Skin epidermis (tissue), 12 donors: ENCODE measurements around the gene HTATIP2.
A peak's percentile ranks its signal among the peaks of the same experiment; 100 is the strongest.
"Not testable (repeated sequence)": the region's sequence is repeated elsewhere in the genome, so short reads cannot be mapped to it uniquely, and the experiment has no call there.

Source experiments
- H3K27ac ChIP-seq, 21 experiments: fragments of 200-600 bp; sonication (generic) in 11 of 21; one replicate each; pipeline ENCODE4 v1.5.0; 2020; ENCODE audit warnings: mild to moderate bottlenecking in 3 of 21, inconsistent platforms in 2 of 21, moderate library complexity in 2 of 21
- H3K4me3 ChIP-seq, 7 experiments: fragments of 200-600 bp; sonication (generic) in 2 of 7; one replicate each; pipeline ENCODE4 v1.5.0; 2020; ENCODE audit warnings: inconsistent platforms in 2 of 7, mild to moderate bottlenecking in 2 of 7, moderate library complexity in 1 of 7

HTATIP2 gene

GRCh38 chr11:20368438-20368837 is 4.9 kb downstream of the HTATIP2 start:
- peak overlapping the region in 9 of 21 experiments; percentile 21 to 76 (median 64) for H3K27ac ChIP-seq
- no peak overlapping the region for H3K4me3 ChIP-seq

DNA sequence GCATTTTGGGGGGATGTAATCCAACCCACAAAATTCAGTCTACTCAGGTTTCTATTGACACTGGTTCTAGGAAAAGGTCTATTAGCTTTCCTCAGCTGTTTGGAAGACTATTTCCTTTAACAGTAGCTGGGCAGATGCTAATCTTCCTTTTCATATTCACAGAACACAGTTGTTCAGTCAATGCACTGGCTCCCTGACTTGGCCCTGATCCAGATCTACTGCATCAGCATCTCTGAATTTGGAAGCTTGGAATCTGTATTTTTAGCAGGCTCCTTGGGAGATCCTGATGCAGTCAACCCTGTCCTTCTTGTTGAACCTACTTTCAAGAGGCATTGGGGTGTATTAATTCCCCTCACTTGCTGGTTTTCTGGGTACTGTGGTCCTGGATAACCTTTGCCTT is 6.3 kb downstream of the HTATIP2 start:
- Histone ChIP-seq H3K27ac (no peak overlapping the region), H3K4me3 (no peak overlapping the region)

DNA sequence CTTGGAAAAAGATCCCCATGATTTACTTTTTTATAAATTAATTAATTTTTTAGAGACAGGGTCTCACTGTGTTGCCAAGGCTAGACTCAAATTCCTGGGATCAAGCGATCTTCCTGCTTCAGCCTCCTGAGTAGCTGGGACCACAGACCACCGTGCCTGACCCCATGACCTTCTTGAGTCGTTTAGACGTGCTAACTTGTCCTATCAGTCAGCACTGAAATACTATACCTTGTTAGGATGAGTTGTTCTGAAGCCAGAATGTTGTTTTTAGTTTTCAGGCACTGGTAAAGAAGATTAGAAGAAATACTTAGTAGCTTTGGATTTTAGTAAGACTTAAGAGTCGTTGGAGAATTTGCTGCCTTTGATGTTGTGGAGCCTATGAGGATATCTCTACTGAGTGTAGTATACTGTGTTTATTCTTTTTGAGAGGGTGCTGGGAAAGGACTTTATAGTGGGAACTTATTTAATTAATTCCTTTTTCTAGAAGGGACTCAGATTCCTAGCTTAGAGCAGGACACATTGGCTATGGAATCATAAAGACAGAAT is 8.6 kb downstream of the HTATIP2 start:
- H3K27ac ChIP-seq = no peak overlapping the region
- no peak overlapping the region for H3K4me3 ChIP-seq

GRCh38 chr11:20373147-20373546 is 9.6 kb downstream of the HTATIP2 start:
- no peak overlapping the region for H3K27ac ChIP-seq
- H3K4me3 ChIP-seq = no peak overlapping the region

GRCh38 chr11:20373568-20374209 is 10.2 kb downstream of the HTATIP2 start:
- H3K27ac ChIP-seq = no peak overlapping the region
- H3K4me3 ChIP-seq = no peak overlapping the region

GRCh38 chr11:20374741-20375300 is 11.3 kb downstream of the HTATIP2 start:
- Histone ChIP-seq H3K4me3 (no peak overlapping the region), H3K27ac (no peak overlapping the region)

DNA sequence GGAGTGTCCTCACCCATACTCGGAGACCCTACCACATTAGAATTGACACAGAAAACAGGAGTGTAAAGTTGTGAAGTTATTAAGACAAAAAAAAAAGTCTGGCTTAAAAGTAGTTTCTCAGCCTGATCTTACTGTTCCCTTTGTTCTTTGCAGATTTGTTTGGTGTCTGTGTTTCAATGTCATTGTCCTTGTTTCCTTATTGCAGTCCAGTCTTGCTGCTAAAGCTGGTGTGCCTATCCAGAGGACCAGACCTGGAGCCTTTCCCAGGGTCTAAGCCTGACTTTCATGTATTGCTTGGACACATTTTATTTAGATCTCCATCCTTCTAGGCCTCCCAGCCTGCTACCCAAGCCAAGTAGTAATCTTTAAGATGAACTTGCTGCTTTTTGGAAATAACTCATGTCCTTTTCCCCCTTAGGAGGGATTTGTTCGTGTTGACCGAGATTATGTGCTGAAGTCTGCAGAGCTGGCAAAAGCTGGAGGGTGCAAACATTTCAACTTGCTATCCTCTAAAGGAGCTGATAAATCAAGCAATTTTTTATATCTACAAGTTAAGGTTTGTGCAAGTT is 12.7 kb downstream of the HTATIP2 start:
- H3K4me3 ChIP-seq = no peak overlapping the region
- H3K27ac ChIP-seq = no peak overlapping the region

DNA sequence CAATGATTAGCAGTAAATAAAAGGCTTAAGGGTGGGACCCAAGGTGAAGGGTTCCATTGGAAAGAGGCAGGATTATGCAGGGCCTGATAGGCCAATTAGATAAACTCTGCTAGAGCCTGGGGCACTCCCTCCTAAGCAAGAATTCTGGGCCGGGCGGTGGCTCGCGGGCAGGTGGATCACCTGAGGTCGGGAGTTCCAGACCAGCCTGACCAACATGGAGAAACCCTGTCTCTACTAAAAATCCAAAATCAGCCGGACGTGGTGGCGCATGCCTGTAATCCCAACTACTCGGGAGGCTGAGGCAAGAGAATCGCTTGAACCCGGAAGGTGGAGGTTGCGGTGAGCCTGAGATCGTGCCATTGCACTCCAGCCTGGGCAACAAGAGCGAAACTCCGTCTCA is 22.5 kb downstream of the HTATIP2 start:
- not testable (repeated sequence) for H3K27ac ChIP-seq, H3K4me3 ChIP-seq

DNA sequence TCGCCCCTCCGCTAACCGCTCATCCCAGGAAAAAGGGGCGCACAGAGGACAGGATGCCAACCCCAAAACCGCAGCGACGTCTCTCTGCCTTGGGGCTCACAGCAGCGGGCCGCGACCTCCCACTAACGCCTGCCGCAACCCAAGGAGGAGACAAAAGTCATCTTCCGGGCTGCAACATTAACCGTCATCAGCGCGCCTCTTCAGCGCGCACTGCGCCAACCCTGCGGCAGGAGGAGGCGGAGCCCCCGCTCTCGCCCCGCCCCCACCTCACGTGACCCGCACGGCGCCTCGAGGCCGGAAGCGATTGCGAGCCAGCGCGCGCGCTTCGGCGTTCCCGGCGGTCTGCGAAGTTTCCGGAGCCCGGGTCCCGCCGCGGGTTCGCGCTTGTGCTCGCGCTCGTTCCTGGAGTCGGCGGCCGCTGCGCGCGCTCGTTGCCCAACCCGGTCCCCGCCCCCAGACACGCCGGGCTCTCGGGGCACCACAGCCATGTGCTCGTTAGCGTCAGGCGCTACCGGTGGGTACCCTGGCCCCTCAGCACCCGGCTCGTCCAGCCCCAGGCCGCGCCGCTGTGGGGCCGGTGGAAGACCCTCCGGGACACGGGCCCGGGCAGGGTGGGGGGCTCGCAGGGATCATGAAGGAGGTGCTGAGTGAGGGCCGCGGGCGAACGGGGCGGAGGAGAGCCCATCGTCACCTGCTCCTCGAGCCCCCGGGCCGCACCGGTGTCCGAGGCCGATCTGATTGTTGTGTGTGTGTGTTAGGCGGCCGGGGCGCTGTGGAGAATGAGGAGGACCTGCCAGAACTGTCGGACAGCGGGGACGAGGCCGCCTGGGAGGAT is 24.0 kb downstream of the HTATIP2 start, which contains the start of gene PRMT3:
PRMT3 (plus strand) TSS at position 456 of the 835 bp plus-strand sequence; CDS start at position 487, 31 bp downstream.
- Histone ChIP-seq H3K4me3 (peak within 1 kb of the TSS; percentile 67 to 97 (median 84)), H3K27ac (peak within 1 kb of the TSS; percentile 80 to 99 (median 94))

- Histone ChIP-seq H3K4me3 (peak overlapping the region; percentile 67 to 97 (median 84)), H3K27ac (peak overlapping the region; percentile 80 to 99 (median 94))
These were observed 24.9 kb downstream of the HTATIP2 start for GRCh38 chr11:20388096-20389055.

DNA sequence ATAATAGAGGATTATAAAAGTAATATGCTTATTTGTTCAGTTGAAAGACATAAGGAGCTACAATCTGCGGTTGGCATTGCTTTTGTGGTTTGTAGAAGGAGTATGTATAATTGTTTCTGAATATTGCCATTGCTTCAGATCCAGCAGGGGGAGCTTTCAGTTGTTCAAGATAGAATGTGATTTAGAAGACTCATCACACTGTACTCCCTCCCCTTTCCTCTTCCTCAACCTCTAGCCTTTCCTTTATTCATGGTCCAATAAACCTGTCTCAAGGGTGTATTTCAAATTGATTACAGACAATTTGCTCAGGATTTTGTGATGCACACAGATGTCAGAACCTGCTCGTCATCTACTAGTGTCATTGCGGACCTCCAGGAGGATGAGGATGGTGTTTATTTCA is 33.8 kb downstream of the HTATIP2 start:
- no peak overlapping the region for H3K4me3 ChIP-seq

GRCh38 chr11:20399498-20399897 is 36.0 kb downstream of the HTATIP2 start:
- Histone ChIP-seq H3K27ac (no peak overlapping the region), H3K4me3 (no peak overlapping the region)

More for the DNA sequence above, 33.8 kb downstream of the HTATIP2 start:
- no peak overlapping the region for H3K27ac ChIP-seq

GRCh38 chr11:20403059-20403458 is 39.5 kb downstream of the HTATIP2 start:
- no peak overlapping the region for H3K4me3 ChIP-seq
- no peak overlapping the region for H3K27ac ChIP-seq

DNA sequence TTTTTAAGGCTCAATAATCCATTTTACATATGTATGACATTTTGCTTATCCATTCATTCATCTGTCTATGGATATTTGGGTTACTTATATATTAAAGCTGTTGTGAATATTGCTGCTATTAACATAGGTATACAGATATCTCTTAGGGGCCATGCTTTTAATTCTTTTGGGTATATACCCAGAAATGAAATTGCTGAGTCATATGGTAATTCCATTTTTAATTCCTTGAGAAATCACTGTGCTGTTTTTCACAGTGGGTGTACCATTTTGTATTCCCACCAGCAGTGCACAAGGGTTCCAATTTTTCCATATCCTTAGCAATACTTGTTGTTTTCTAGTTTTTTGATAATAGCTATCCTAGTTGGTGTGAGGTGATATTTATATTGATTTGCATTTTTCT is 43.0 kb downstream of the HTATIP2 start:
- Histone ChIP-seq H3K27ac (no peak overlapping the region), H3K4me3 (no peak overlapping the region)

DNA sequence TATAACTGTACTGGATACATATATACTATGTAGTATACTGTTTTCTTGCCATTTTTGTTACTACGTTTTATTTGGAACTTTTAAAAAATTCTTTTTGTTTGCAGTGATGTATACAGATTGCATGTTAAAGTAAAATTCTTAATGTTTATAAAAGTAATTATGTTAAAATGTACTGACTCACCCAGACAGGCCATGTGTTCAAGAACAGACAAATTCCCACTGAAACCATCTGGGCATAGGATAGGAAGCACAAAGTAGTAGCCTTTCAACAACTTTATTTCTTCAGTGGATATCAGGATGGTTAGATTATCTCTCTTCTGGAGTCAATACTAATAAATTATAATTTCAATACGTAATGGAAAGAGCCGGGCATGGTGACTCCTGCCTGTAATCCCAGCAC is 43.8 kb downstream of the HTATIP2 start:
- Histone ChIP-seq H3K27ac (no peak overlapping the region), H3K4me3 (no peak overlapping the region)

DNA sequence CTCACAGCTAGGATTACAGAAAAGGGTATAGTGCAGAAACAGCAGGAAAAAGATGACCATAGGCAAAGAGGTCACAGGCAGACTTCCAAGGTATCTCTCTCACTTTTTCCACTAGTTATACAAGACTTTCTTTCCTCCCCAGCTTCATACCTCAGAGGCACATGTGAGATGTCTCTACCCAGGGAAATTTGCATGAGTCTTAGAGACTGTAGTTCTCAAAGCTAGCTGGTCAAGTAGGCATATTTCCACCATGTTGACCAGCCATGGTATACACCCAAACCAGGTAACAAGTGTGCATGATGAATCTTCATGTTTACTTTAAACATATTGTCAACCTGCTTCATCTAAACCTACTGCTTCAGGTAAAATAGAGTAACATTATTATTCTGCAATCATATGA is 51.9 kb downstream of the HTATIP2 start:
- Histone ChIP-seq H3K4me3 (no peak overlapping the region), H3K27ac (no peak overlapping the region)

DNA sequence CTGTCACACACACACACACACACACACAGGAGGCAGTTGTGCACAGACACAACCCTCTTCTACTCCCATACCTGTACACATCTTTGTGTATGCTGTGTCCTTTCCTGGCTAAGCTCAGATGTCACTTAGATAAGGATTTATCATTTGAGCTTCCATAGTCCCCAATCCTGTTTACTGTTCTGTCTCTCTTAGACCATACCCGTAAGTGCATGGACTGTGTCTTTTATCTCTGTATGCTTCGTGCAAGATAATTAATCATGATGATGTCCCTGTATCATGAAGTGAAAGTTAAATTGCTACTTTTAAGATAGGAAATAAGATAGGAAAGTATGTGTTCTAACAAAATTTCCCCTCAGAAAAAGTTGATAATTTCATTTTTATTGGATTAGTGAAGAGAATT is 54.3 kb downstream of the HTATIP2 start:
- no peak overlapping the region for H3K4me3 ChIP-seq

GRCh38 chr11:20421946-20422345 is 58.4 kb downstream of the HTATIP2 start:
- Histone ChIP-seq H3K27ac (no peak overlapping the region), H3K4me3 (no peak overlapping the region)

More for the DNA sequence above, 54.3 kb downstream of the HTATIP2 start:
- no peak overlapping the region for H3K27ac ChIP-seq

- Histone ChIP-seq H3K27ac (no peak overlapping the region), H3K4me3 (no peak overlapping the region)
These were observed 65.7 kb downstream of the HTATIP2 start for GRCh38 chr11:20429216-20429615.
